Activated naive CD4-positive, alpha-beta T cell (primary cell): Measurements from ENCODE around the gene SSTR3.
A peak's percentile ranks its signal among the peaks of the same experiment; 100 is the strongest.
"Not testable (repeated sequence)": the region's sequence is repeated elsewhere in the genome, so short reads cannot be mapped to it uniquely, and the experiment has no call there.

Experiments
- DNase-seq, 4 experiments: peaks; one replicate each; lab custom pipeline; 2025; lab: John Stamatoyannopoulos, UW

The SSTR3 gene

GRCh38 chr22:37211075-37211865, 1.0 kb downstream of the SSTR3 start:
- DNase-seq: no peak

- DNase-seq: no peak
Measured at GRCh38 chr22:37210041-37210803, 2.1 kb downstream of the SSTR3 start.

GRCh38 chr22:37209140-37209845, 3.0 kb downstream of the SSTR3 start:
- DNase-seq: no peak

DNA sequence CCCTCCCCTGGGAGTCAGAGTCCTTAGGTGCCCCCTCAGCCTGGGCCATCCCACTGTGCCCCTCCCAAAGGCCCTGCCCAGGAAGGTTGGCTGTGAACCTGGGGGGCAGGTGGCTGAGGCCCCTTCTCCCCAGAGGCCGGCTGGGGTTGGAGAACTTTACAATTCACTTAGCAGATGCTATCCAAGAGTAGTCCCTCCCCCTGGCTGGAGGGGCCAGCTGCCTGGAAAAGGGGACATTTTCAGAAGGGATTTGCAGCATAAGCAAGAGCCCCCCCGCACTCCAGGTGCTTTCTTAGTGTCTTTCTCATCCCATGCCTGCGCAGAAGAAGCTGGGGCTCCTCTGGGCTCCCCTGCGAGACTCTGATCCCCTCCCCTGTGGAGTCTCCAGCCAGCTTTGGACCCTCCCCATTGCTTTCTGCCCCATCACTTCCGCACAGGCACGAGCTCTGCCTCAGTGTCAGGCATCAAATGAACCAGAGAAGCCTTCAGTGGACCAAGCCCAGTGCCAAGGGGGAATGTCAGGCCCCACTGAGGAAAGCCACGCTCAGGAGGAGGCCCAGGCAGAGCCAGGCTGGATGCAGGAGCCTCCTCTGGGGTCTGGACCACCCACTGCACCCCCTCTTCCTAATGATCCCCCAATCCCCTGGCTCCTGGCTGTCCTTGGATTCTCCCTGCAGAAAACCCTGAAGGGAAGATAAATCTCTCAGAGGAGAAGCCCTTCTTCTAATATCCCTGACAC, 3.7 kb downstream of the SSTR3 start:
- DNase-seq: no peak

GRCh38 chr22:37207981-37208380, 4.3 kb downstream of the SSTR3 start:
- DNase-seq: peak in 1 of 4 experiments; percentile 49

DNA sequence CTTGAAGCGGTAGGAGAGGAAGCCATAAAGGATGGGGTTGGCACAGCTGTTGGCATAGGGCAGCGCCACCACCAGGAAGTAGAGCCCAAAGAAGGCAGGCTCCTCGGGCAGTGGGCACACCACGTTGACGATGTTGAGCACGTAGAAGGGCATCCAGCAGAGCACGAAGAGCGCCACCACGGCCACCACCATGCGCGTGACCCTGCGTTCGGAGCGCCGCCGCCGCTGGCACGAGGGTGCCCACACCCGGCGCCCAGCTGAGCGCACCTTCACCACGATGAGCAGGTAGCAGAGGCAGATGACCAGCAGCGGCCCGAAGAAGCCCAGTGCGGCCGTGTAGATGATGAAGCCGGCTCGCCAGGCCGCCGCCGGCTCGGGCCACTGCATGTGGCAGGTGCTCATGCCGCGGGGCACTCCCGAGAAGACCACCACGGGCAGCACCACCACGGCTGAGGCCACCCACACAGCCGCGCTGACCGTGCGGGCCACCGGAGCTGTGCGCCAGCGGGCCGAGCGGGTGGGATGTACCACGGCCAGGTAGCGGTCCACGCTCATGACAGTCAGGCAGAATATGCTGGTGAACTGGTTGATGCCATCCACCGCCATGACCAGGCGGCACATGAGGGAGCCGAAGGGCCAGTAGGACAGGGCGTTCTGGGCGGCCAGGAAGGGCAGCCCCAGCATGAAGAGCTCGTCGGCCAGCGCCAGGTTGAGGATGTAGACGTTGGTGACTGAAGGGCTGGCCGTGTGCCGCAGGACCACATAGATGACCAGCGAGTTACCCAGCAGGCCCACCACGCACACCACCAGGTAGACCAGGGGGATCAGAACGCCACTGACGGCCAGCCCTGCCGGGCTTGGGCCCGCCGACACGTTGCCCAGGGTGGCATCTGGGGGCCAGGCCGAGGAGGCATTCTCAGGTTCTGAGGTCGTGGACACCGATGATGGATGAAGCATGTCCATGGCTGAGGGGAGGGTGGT, 5.1 kb downstream of the SSTR3 start:
- DNase-seq: no peak

GRCh38 chr22:37206118-37206840, 6.0 kb downstream of the SSTR3 start:
- DNase-seq: no peak

GRCh38 chr22:37205046-37205445, 7.2 kb downstream of the SSTR3 start:
- DNase-seq: no peak

GRCh38 chr22:37204045-37204655, 8.1 kb downstream of the SSTR3 start:
- DNase-seq: no peak

DNA sequence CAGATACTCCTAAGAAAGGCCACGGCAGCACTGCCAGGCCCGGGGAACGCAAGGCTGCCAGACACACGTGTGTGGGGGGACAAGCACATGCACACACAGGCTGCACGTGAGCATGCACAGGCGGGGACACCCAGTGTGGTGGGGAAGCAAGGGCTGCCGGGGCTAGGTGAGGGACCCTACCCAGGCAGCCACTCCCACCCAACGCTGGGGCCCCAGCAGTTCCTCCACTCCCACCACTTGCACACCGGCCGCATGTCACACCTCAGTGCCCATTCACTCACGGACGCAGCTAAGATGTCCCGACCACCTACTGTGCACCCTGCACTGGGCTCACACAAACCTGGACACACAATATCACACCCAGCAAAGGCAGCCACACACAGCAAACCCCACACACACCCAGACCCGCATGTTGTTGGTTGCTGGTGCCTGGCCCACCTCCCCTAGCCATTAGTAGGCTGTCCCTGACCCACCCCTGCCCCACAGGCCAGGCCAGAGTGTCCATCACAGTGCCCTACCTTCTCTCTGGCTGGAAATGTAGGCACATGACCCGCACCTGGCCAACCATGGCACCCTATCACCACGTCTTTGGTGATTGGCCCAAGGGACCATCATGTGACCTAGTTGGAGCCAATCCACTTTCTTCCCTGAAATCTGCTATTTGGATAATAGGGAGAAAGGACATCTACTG, 8.8 kb downstream of the SSTR3 start:
- DNase-seq: no peak

- no peak for DNase-seq
Measured at GRCh38 chr22:37202716-37203115, 9.6 kb downstream of the SSTR3 start.

GRCh38 chr22:37202001-37202555, 10.2 kb downstream of the SSTR3 start:
- no peak for DNase-seq

DNA sequence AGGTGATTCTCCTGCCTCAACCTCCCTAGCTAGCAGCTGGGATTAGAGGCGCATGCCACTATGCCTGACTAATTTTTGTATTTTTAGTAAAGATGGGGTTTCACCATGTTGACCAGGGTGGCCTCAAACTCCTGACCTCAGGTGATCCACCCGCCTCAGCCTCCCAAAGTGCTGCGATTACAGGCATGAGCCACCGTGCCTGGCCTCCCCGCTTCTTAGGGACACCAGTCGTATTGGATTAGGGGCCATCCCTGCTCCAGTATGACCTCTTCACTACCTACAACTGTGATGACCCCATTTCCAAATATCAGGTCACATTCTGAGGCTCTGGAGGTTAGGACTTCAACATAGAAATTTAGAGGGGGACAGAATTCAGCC, 10.8 kb downstream of the SSTR3 start:
- not testable (repeated sequence) for DNase-seq

- DNase-seq: no peak
Measured at GRCh38 chr22:37199760-37200108, 12.5 kb downstream of the SSTR3 start.

DNA sequence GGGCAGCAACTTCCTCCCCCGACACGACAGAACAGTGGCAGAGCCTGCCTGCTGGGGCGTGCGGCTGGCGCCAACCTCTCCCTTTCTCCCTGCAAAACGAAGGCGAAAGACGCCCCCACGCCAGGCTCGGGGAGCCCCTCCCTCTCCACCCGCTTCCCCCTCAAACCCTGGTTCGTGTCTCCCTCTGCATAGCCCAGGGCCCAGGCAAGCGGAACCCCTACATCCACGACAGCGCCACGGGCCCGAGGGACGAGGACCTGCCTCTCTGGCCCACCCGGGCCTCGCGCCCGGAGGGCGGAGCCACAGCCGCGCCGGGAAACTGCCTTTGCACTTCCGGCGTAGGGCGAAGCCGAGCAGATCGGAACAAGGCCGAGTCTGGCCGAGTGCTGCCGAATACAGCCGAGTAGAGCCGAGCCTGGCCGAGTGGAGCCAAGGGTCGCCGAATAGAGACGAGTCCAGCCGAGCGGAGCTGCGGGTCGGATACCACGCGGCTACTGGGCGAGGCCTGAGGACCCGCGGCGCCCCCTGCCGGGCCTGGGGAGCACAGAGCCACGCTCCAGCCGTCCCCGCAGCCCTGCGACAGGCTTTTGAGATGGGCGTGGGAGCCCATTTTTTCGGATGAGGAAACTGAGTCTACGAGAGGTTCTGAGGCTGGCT, 13.0 kb downstream of the SSTR3 start:
- DNase-seq: peak; percentile 97 to 99 (median 98)

DNA sequence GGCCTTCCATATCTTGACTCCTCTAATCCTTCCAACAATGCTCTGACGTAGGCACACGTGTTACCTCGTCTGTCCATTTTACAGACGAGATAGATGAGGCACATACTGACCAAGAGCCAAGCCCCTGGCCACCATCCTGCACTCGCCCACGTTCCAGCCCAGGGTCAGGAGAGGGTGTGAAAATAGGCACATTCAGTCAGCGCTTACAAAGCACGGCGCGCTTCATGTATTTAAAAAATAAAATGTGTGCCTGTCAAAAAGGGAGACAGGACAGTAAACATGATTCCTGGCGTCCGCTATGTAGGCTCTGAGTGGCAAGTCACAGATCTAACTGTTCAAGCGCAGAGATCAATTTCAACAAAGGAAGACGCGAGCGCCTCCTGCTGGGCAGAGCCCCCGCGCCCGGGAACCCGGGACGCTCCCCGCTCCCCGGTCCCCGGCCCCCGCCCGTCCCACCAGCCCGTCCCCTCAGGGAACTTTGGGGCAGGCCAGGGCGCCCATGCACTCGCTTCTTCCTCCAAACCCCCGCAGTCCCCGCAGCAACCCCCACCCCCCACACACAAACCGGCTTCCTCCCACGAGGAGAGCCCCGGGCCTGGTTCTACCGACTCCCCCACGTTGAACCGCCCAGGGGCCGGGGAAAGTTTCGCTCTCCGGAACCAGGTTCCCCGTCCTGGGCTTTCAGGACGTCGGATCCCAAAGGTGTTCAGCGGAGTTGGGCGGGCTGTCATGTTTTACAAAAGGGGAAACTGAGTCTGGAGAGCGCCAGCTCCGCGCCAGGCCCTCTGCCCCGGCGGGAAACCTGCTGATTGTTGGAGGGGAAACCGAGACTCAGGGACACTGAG, 13.8 kb downstream of the SSTR3 start:
- DNase-seq: peak; percentile 85 to 92 (median 91)
